Left lobe of liver (tissue), 2 donors: ENCODE measurements around the gene PRKCQ. TPM values are rescaled to one million over a fixed set of nuclear protein-coding genes. Genes with fewer than 3 reads are reported as not detected.
"Not testable (repeated sequence)": the region's sequence is repeated elsewhere in the genome, so short reads cannot be mapped to it uniquely, and the experiment has no call there.

Experiments
- ATAC-seq: fragments of 200-7000 bp; cut with Tn5 transposase; one replicate; pipeline ENCODE4 v1.9.1; 2020; ENCODE audit warnings: mild to moderate bottlenecking, moderate library complexity
- DNase-seq: peaks from one replicate; pipeline ENCODE4 v3.0.0-alpha.2; 2020; ENCODE audit warnings: low spot score
- total RNA-seq: library from RNA; stranded (reverse); gene quantifications from one replicate; pipeline ENCODE4 v1.2.1, GENCODE V29; 2021
- donor health status: DM: no; HTN: no; CAD: no; lungs with moderate emphysema.
- donor health status: DM: no; HTN: yes; CAD: no.

Gene PRKCQ
- total RNA-seq, 1 donor from 2014 or later = 0.20 TPM

DNA sequence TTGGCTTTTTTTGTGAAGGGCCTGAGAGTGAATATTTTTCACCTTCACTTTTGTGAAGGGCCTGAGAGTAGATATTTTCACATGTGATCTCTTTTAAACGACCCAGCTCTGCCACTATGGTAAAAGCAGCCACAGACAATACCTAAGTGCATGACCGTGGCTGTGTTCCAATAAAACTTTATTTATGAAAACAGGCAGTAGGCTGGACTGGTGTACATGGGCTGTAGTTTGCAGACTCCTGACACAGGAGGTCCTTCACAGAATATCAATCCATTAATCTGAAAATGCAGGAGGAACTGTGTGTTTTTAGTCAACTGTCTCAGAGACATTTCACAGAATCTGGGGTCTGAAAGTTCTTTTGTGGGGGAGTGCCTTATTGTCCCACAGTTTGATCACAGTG, 186.9 kb downstream of the PRKCQ start:
- ATAC-seq = no peak
- no peak for DNase-seq

DNA sequence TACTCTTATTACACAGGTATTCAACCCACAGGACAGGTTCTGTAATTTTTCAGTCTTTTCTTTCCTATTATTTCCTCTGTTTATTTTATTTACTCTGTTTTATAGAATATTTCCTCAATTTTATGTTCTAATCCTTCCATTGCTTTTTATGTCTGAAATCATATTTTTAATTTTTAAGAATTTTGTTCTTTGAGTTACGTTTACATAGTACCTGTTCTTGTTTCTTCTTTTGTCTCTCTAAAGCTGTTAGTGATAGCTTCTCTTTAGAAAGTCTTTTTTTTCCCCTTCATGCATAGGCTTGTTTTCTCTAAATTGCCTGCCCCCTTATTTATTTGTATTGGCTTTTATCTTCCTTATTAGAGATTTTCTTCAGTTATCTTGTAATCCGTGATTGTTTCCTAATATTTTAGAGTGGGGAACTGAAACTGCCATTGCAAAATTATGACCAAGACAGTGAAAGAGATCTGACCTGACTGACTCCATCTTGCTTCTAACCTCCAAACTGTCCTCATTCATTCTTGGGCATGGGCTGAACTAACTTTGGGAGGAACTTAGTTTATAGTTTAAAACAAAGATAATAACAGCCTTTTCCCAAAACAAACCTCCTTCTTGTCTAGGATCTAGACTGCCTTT, 189.7 kb downstream of the PRKCQ start:
- ATAC-seq = no peak

DNA sequence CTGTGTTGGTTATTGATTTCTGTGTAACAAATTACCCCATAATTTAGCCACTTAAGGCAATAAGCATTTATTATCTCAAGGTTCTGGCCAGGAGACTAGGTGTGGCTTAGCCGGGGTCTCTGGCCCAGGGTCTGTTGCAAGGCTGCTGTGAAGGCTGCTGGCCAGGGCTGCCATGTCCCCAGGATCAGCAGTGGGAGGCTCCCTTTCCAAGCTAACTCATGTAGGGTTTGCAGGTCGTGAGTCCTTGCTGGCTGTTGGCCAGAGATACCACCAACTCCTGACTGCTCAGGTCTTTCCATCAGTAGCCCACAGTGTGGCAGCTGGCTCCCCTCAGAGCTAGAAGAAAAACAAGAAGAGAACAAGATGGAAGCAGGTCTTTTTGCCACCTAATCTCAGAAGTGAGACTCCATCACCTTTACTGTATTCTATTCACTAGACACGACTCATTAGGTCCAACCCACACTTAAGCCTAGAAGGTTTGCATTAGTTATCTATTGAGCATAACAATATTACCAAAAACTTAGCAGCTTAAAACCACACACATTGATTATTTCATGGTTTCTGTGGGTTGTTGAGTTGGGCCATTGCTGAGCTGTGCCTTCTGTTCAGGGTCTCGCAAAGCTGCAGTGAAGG, 191.7 kb downstream of the PRKCQ start:
- DNase-seq (no peak), ATAC-seq (no peak)

More for the DNA sequence above, 189.7 kb downstream of the PRKCQ start:
- no peak for DNase-seq

DNA sequence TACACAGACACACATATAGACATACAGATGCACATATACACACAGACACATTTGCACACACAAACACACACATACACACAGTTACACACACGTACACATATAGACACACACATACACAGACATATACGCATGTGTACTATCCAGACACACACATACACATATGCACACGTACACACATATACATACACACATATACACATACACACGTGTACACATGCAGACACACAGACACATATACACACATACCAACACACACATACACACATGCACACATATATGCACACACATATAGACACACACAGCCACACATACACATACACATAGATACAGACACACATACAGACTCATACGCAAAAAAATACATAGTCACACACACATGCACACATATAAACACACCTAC, 193.1 kb downstream of the PRKCQ start:
- DNase-seq = no peak

DNA sequence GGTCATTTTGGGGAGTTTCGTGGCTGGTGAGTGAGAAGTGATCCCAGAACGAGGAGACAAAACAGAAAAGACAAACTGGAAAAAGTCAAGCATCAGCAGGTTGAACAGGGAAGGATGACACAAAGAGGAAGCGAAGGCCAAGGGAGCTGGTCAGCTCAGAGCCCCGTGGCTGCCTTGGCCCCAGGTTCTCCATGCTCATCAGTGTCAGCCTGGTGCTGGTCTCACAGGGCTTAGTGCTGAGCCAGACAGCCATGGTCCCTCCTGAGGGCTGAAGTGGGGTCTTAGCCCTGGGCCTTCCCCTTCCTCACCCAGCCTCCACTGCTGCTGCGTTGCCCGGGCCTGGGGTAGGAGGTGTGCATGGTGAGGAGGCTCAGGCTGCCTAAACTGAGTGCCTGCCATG, 193.7 kb downstream of the PRKCQ start:
- ATAC-seq (peak; percentile 59), DNase-seq (no peak)

More for the DNA sequence above, 193.1 kb downstream of the PRKCQ start:
- no peak for ATAC-seq

DNA sequence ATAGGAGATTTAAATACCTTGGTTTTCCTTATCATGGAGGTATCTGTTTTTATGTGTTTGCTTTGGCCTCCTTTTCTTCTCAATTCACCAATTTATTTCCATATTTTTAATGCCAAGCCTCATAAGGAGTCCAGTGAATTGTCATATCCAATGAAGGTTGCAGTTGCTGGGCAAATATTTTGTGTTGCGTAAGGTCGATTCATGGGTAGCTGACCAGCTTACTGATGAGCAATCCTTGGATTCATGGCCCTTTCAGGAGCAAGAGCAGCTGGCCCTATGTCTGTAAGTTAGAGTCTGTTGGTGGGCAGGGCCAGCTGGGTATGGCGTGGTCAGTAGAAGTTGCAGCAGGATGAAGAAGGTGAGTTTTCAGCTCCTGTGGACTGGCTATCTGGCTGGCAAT, 194.4 kb downstream of the PRKCQ start:
- no peak for ATAC-seq
- DNase-seq = no peak

DNA sequence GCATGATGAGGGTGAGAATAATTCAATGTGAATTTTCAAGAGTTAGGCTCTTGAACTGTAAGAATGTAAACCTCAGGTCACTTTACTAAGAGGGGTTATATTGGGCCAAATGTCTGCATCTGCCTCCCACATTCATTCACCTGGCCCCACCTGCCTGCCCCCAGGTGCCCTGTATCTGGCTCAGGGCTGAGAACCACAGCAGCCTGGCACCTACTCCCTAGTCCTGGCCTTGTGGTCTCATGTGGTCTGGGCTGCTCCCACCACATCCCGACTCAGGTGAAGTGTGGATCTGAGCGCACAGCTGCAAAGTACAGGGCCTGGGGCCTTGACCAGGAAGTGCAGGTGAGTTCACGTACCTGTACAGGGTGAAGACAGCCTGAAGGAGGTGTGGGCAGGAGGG, 195.2 kb downstream of the PRKCQ start:
- DNase-seq (no peak), ATAC-seq (no peak)

DNA sequence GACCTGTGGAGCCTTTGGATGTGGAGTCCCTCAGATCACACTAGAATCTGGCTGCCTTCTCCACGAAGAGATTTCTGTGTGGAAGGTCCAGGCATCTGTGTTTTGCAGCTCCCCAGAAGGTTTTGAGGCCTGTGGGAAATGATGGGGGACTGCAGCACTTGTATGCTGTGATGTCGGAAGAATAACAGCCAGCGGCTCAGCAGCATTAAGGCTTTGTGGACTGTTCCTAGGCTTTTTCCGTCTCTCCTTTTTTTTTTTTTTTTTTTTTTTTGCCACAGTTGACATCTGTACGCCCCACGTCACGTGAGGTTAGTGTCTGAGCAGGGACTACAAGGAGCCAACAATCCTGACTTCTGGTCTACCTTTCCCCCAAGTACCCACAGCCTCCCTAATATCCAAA, 196.0 kb downstream of the PRKCQ start:
- no peak for ATAC-seq
- no peak for DNase-seq

DNA sequence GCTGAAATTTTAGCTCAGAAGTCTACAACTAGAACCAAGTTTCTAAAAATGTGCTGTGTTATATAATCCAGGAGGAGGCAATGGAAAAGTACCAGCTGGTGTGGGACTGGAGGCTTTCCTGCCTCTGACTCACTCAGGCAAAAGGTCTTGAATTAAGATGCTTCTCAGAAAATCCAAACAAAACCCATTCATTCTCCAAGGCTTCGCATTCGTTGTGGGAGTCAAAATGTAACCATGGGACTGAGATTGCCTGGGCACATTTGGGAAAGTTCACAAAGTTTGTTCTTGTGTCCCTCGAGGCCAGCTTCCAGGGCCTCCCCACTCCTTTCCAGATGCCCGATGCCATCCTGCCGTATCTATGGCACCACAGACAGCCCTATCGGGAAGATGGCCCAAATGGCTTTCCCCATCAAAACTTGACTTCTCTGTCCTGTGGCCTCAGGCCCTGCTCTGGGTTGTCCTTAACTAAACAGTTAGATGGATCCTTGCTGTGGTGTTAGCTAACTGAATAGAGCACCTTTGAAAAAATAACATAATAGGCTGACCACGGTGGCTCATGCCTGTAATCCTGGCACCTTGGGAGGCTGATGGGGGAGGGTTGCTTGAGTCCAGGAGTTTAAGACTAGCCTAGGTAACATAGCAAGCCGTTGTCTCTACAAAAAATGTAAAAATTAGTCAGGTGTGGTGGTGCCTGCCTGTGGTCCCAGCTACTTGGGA, 196.8 kb downstream of the PRKCQ start:
- DNase-seq (peak; percentile 34), ATAC-seq (no peak)

DNA sequence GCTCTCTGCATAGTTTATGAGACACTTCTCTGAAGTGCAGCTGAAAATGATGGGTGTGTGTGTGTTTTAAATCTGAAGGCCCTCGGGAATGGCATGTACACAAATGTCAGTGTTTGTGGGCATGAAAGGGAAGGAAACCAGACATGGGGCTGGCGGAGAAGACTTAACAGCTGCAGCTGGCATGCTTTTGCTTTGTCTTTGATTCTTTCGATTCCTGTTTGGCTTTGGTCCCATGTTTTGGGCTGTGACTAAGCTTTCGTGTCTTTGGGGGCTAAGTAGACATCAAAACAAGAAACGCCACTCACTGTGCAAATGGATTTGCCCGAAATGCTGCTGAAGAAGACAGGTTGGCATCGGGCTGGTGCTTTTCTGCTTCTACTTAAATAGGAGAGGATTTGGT, 198.0 kb downstream of the PRKCQ start:
- DNase-seq (peak; percentile 33), ATAC-seq (no peak)

DNA sequence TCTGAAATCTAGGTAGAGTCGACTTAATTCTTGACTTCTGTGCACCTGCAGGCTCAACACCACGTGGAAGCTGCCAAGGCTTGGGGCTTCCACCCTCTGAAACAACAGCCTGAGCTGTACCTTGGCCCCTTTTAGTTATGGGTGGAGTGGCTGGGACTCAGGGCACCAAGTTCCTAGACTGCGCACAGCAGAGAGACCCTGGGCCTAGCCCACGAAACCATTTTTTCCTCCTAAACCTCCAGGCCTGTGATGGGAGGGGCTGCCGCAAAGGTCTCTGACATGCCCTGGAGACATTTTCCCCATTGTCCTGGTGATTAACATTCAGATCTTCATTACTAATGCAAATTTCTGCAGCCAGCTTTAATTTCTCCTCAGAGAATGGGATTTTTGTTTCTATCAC, 199.6 kb downstream of the PRKCQ start:
- not testable (repeated sequence) for ATAC-seq
- peak; percentile 33 for DNase-seq

DNA sequence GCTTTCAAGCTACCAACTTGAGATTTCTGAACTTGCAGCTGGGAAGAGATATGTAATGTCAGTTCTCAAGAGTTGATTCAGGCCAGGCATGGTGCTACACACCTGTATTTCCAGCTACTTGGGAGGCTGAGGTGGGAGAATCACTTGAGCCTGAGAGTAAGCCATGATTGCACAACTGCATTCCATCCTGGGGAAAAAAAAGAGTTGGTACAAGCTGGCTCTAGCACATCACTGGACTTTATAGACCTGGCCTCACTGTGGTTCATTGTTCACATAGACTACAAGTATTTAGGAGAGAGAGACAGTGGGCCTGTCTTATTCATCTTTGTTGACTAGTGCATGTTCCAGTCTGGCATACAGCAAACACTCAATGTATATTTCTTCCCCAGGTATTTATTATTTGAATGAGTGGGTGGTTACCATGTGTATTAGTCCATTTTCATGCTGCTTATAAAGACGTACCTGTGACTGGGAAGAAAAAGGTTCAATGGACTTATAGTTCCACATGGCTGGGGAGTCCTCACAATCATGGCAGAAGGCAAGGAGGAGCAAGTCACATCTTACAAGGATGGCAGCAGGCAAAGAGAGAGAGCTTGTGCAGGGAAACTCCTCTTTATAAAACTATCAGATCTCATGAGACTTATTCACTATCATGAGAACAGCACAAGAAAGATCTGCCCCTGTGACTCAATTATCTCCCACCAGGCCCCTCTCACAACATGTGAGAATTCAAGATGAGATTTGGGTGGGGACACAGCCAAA, 200.9 kb downstream of the PRKCQ start:
- ATAC-seq = peak; percentile 24
- DNase-seq = no peak
